Myocyte (in vitro differentiated cells): ENCODE data around the gene UBALD1. TPM values are rescaled to one million over a fixed set of nuclear protein-coding genes. Genes with fewer than 3 reads are reported as not detected.

Experiments
- DNase-seq: peaks from one replicate; pipeline ENCODE4 v3.0.0-alpha.2; 2012; ENCODE audit warnings: low read depth
- total RNA-seq: library from RNA; depleted of rRNA; stranded (reverse); fragments of >200 nt; gene quantifications from 2 replicates; pipeline ENCODE4 v1.2.3, GENCODE V29; 2014

Gene UBALD1
- total RNA-seq, 1 donor from 2014 or later = 10.0 TPM

GRCh38 chr16:4561596-4561995 lies 53.1 kb downstream of the UBALD1 start:
- no peak for DNase-seq

Other genes with a start within 250 kb of the UBALD1 start
- 7.5 and 10.9 TPM in 2 replicates for gene VASN, start 243.0 kb downstream of the UBALD1 start, total RNA-seq
- gene CORO7, start 198.3 kb downstream of the UBALD1 start, total RNA-seq = 122 and 370 TPM in 2 replicates
- gene DNAJA3, start 189.0 kb downstream of the UBALD1 start, total RNA-seq = 67.6 and 72.7 TPM in 2 replicates
- 22.6 and 35.8 TPM in 2 replicates for gene NMRAL1, start 140.3 kb downstream of the UBALD1 start, total RNA-seq
- 35.4 and 37.5 TPM in 2 replicates for gene HMOX2, start 138.5 kb downstream of the UBALD1 start, total RNA-seq
- gene CDIP1, start 76.1 kb downstream of the UBALD1 start, total RNA-seq = 30.6 and 38.4 TPM in 2 replicates
- 0.11 and 0.16 TPM in 2 replicates for gene C16orf96, start 58.5 kb downstream of the UBALD1 start, total RNA-seq
- gene MGRN1, start 9.9 kb upstream of the UBALD1 start, total RNA-seq = 31.9 and 33.6 TPM in 2 replicates
- gene NUDT16L1, start 78.7 kb upstream of the UBALD1 start, total RNA-seq = 81.4 and 102 TPM in 2 replicates
- gene ANKS3, start 119.4 kb upstream of the UBALD1 start, total RNA-seq = 16.8 and 18.0 TPM in 2 replicates
- 0.91 and 1.1 TPM in 2 replicates for gene DNAAF8, start 119.6 kb upstream of the UBALD1 start, total RNA-seq
- 10.9 and 16.1 TPM in 2 replicates for gene ZNF500, start 152.3 kb upstream of the UBALD1 start, total RNA-seq
- not detected in 2 replicates for gene SEPTIN12, start 173.5 kb upstream of the UBALD1 start, total RNA-seq
- not detected in 2 replicates for gene SMIM22, start 180.5 kb upstream of the UBALD1 start, total RNA-seq
- 21.1 and 46.6 TPM in 2 replicates for gene ROGDI, start 187.7 kb upstream of the UBALD1 start, total RNA-seq
- 39.7 and 56.3 TPM in 2 replicates for gene GLYR1, start 232.4 kb upstream of the UBALD1 start, total RNA-seq
- 35.4 and 52.2 TPM in 2 replicates for gene UBN1, start 232.6 kb upstream of the UBALD1 start, total RNA-seq